Measurements from ENCODE around the gene IGSF11. TPM values are rescaled to one million over a fixed set of nuclear protein-coding genes. Genes with fewer than 3 reads are reported as not detected.

Gene IGSF11
- total and polyA plus RNA-seq, 4 donors, result 0.02 to 0.17 TPM; not detected in 2

GRCh38 chr3:118978393-118978758 is 56.3 kb downstream of the IGSF11 start:
- H3K27ac ChIP-seq (ENCODE audit: low read depth in 1 of 2, low read length in 2 of 2), result no peak overlapping the region
- WGBS, result 89% methylated on average over 5 of the region's 5 CpGs
- H3K9me3 ChIP-seq (ENCODE audit: control insufficient read depth in 4 of 4, low read length in 3 of 4), result no peaks in the 10 kb centered on the region
- H3K27me3 ChIP-seq (ENCODE audit: control insufficient read depth in 4 of 4, insufficient read depth in 4 of 4, low read length in 3 of 4), result no peaks in the 10 kb centered on the region
- TF ChIP-seq JUND (IDR thresholded peaks at IDR 0.05), result no peak
- TF ChIP-seq, protein P1, sequence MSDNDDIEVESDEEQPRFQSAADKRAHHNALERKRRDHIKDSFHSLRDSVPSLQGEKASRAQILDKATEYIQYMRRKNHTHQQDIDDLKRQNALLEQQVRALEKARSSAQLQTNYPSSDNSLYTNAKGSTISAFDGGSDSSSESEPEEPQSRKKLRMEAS (IDR thresholded peaks at IDR 0.05), result no peak
- TF ChIP-seq RXRA (IDR thresholded peaks at IDR 0.05), result no peak
- TF ChIP-seq CTCF (IDR thresholded peaks at IDR 0.05; ENCODE audit: low read depth, low read length, missing input control), result no peak
- no peak for TF ChIP-seq EGR1 (IDR thresholded peaks at IDR 0.05; ENCODE audit: low read depth in 2 of 2)
- no peak for TF ChIP-seq TAF1 (conservative IDR thresholded peaks at IDR 0.05)
- no peak for TF ChIP-seq RAD21 (IDR thresholded peaks at IDR 0.05)
- no peak for TF ChIP-seq ATF3 (IDR thresholded peaks at IDR 0.05)
- no peak for TF ChIP-seq YY1 (IDR thresholded peaks at IDR 0.05)
- no peak for TF ChIP-seq REST (IDR thresholded peaks at IDR 0.05)
- TF ChIP-seq FOXA2 (IDR thresholded peaks at IDR 0.05), result no peak
- TF ChIP-seq HNF4G (IDR thresholded peaks at IDR 0.05), result no peak
- no peak for TF ChIP-seq SP1 (IDR thresholded peaks at IDR 0.05)
- TF ChIP-seq NR2F2 (IDR thresholded peaks at IDR 0.05), result no peak
- no peak for TF ChIP-seq GABPA (IDR thresholded peaks at IDR 0.05 in 1 of 2, conservative IDR thresholded peaks at IDR 0.05 in 1 of 2)
- TF ChIP-seq FOXA1 (IDR thresholded peaks at IDR 0.05), result no peak
- no peak for TF ChIP-seq HNF4A (conservative IDR thresholded peaks at IDR 0.05)
- TF ChIP-seq ZBTB33 (IDR thresholded peaks at IDR 0.05), result no peak
- H3K9ac ChIP-seq (ENCODE audit: low read depth in 1 of 2, low read length in 2 of 2), result no peak overlapping the region
- H3K4me1 ChIP-seq (ENCODE audit: control insufficient read depth in 4 of 4, insufficient read depth in 4 of 4, low read length in 3 of 4), result no peaks in the 10 kb centered on the region
- H3K4me3 ChIP-seq (ENCODE audit: low read depth in 1 of 3, low read length in 3 of 3), result no peak overlapping the region
- DNase-seq (ENCODE audit: low spot score), result no peak
- H3K36me3 ChIP-seq (ENCODE audit: control insufficient read depth in 4 of 4, insufficient read depth in 3 of 4, low read depth in 1 of 4, low read length in 3 of 4), result no peaks in the 10 kb centered on the region
